Measurements from ENCODE around the gene KIF14.
"Not testable (repeated sequence)": the region's sequence is repeated elsewhere in the genome, so short reads cannot be mapped to it uniquely, and the experiment has no call there.

The KIF14 gene

GRCh38 chr1:200642481-200642880 lies 21.9 kb upstream of the KIF14 start:
- H3K9ac ChIP-seq (ENCODE audit: low read depth, low read length): no peak overlapping the region
- peaks cover 9% of the 10 kb centered on the region for H3K4me1 ChIP-seq (ENCODE audit: insufficient read depth, low read length)
- no peaks in the 10 kb centered on the region for H3K9me3 ChIP-seq (ENCODE audit: control insufficient read depth, insufficient read depth, low read length)
- peaks cover 9% of the 10 kb centered on the region; the same call in 1 of the 2 replicates for H3K36me3 ChIP-seq (ENCODE audit: insufficient read depth, low read length)

DNA sequence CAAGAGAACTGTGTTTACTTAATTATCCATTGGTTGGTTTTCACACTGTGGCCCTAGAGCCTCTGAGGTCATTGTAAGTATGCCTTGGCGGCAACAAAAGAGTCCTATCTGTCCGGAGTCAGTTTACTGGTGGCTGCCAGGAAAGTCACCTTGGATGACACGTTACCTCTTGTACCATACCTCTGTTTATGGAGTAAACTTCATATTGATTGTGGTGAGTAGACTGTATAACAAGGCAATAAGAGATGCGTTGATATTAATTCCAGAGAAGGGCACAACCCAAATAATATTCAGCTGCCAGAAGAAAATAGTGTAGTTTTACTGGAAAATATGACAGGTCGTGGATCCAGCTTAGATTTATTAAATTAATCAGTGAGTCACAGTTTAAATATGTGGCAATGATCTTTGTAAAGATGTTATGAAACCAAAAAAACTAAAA lies 20.4 kb upstream of the KIF14 start:
- Histone ChIP-seq H3K9me3 (ENCODE audit: control insufficient read depth, insufficient read depth, low read length) (no peaks in the 10 kb centered on the region), H3K9ac (ENCODE audit: low read depth, low read length) (no peak overlapping the region), H3K4me1 (ENCODE audit: insufficient read depth, low read length) (peaks cover 9% of the 10 kb centered on the region), H3K36me3 (ENCODE audit: insufficient read depth, low read length) (0 out of 2 replicates have a peak, but pooled peaks cover 3% of the 10 kb centered on the region)

- peaks cover 9% of the 10 kb centered on the region for H3K4me1 ChIP-seq (ENCODE audit: insufficient read depth, low read length)
- no peak overlapping the region for H3K9ac ChIP-seq (ENCODE audit: low read depth, low read length)
- 0 out of 2 replicates have a peak, but pooled peaks cover 3% of the 10 kb centered on the region for H3K36me3 ChIP-seq (ENCODE audit: insufficient read depth, low read length)
- no peaks in the 10 kb centered on the region for H3K9me3 ChIP-seq (ENCODE audit: control insufficient read depth, insufficient read depth, low read length)
Measured at GRCh38 chr1:200640373-200640962, 19.9 kb upstream of the KIF14 start.

GRCh38 chr1:200638073-200638472 lies 17.5 kb upstream of the KIF14 start:
- Histone ChIP-seq H3K4me1 (ENCODE audit: insufficient read depth, low read length) (peaks cover 9% of the 10 kb centered on the region), H3K36me3 (ENCODE audit: insufficient read depth, low read length) (no peaks in the 10 kb centered on the region), H3K9me3 (ENCODE audit: control insufficient read depth, insufficient read depth, low read length) (no peaks in the 10 kb centered on the region), H3K9ac (ENCODE audit: low read depth, low read length) (no peak overlapping the region)

GRCh38 chr1:200636681-200637080 lies 16.1 kb upstream of the KIF14 start:
- H3K4me1 ChIP-seq (ENCODE audit: insufficient read depth, low read length): peaks cover 9% of the 10 kb centered on the region
- no peak overlapping the region for H3K9ac ChIP-seq (ENCODE audit: low read depth, low read length)
- H3K9me3 ChIP-seq (ENCODE audit: control insufficient read depth, insufficient read depth, low read length): no peaks in the 10 kb centered on the region
- no peaks in the 10 kb centered on the region for H3K36me3 ChIP-seq (ENCODE audit: insufficient read depth, low read length)

DNA sequence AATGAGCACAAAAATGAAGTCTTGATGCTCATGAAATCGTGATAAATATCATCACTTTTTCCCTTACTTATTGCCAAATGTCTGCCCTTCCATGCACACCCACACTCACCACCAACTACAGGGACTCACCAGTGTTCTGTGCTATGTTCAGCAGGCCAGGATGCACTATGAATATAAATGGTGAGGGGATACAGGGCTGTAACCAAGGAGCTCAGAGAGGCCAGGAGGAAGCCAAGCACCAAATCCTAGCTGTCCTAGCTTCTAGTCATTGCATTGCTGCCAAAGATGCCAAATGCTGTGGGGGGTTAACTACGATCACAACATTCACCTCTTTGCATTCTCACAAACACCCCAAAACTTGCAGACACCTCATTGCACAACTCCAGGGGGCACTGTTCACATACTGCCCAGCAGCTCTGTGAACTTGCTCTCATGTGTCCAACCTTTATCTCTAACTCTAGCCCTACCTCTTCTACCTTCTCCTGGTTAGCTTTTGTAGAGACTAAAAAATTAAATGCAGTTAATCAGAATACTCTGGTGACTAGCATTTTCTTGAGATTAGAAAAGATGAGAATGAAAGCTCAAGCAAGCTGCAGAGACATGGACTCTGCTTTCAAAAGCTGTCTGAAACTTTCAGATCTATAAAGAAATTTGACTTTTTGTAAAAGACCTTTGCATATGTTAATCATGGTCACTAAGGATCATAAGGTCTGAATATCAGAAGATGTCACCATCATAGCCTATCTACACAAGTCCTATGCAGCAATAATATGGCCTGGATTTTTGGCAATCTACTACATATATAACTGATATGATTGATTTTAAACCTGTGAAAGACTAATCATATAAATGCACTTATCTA lies 13.9 kb upstream of the KIF14 start:
- Histone ChIP-seq H3K36me3 (ENCODE audit: insufficient read depth, low read length) (no peaks in the 10 kb centered on the region), H3K4me1 (ENCODE audit: insufficient read depth, low read length) (0 out of 2 replicates have a peak, but pooled peaks cover 3% of the 10 kb centered on the region), H3K9ac (ENCODE audit: low read depth, low read length) (no peak overlapping the region), H3K9me3 (ENCODE audit: control insufficient read depth, insufficient read depth, low read length) (no peaks in the 10 kb centered on the region)

DNA sequence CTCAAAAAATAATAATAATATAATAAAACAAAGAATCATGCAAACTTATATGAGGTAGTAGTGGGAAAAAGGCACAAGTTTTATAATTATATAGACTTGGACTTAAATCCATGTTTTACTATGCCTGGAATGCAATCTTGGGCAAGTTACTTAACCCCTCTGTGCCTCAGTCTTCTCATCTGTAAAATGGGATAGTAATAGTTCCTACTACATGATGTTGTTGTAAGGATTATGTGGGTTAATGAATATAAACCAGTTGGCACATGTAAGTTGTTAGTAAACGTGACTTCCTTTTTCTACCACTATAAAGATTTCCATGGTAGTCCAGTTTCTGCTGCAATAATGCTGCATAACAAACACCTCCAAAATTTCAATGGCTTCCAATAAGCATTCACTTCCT lies 10.8 kb upstream of the KIF14 start:
- Histone ChIP-seq H3K36me3 (ENCODE audit: insufficient read depth, low read length) (no peaks in the 10 kb centered on the region), H3K4me1 (ENCODE audit: insufficient read depth, low read length) (0 out of 2 replicates have a peak, but pooled peaks cover 3% of the 10 kb centered on the region), H3K9me3 (ENCODE audit: control insufficient read depth, insufficient read depth, low read length) (no peaks in the 10 kb centered on the region), H3K9ac (ENCODE audit: low read depth, low read length) (no peak overlapping the region)

- H3K36me3 ChIP-seq (ENCODE audit: insufficient read depth, low read length); H3K9me3 ChIP-seq (ENCODE audit: control insufficient read depth, insufficient read depth, low read length); H3K9ac ChIP-seq (ENCODE audit: low read depth, low read length); H3K4me1 ChIP-seq (ENCODE audit: insufficient read depth, low read length): not testable (repeated sequence)
Measured at GRCh38 chr1:200630515-200630899, 10.0 kb upstream of the KIF14 start.

DNA sequence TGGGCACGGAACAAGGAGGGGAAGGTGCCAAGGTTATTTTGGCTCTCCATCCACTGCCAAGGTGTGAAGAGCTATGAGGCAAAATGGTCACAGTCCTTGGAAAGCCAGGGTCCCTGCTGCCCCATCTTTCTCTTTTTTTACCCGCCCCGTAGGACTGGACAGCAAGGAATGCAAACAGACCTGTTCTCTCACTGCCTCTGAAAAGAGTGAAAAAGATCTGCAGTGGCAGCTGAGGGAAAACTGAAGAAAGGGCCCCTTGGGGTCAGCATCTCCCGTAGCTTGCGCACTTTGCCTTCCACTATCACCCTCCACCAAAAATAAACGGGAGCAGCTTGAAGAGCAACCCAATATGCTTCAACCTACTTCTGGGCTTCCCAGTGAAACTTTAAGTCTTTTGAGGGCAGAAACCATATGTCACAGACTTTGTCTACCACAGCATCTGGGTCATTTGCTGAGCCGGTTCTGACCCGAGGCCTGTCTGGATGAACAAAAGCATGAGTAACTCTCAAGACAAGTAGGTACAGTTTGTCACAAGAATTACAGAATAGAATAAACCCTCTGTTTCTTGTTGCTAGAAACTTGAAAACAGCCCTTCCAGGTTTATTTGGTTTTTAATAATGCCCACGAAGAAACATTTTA lies 9.4 kb upstream of the KIF14 start:
- H3K4me1 ChIP-seq (ENCODE audit: insufficient read depth, low read length): peaks cover 10% of the 10 kb centered on the region; the same call in 1 of the 2 replicates
- no peak overlapping the region for H3K9ac ChIP-seq (ENCODE audit: low read depth, low read length)
- H3K9me3 ChIP-seq (ENCODE audit: control insufficient read depth, insufficient read depth, low read length): no peaks in the 10 kb centered on the region
- no peaks in the 10 kb centered on the region for H3K36me3 ChIP-seq (ENCODE audit: insufficient read depth, low read length)

DNA sequence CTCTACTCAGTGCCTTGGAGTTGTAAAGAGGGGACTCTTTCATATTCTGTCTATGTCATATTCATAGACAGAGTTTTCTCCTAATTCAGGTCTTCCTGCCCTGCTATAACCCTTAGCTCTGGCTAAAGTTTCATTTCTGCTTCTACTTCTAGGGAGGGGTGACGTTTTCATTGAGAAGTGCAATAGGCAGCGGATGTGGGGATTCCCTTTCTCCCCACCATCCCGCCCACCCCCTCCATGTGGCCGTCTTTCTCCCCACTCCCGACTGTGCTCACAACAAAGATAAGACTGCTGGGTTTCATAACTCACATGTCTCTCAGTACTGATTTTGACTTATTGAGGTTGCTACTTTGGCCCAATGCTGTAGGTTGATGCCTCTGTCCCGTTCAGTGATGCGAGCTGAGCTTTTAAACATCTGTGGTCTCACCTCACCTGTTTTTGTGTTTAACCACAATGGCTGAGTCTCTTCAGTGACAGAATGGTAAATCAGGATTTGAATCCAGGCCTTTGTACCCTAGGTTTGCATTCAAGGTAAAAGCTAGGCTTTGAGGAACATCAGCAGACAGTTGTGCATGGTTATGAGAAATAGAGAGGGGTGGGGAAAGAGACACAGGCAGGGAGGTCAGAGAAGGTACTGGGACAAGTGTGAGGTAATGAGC lies 7.8 kb upstream of the KIF14 start:
- H3K9me3 ChIP-seq (ENCODE audit: control insufficient read depth, insufficient read depth, low read length): no peaks in the 10 kb centered on the region
- H3K9ac ChIP-seq (ENCODE audit: low read depth, low read length): no peak overlapping the region
- H3K36me3 ChIP-seq (ENCODE audit: insufficient read depth, low read length): no peaks in the 10 kb centered on the region
- H3K4me1 ChIP-seq (ENCODE audit: insufficient read depth, low read length): peaks cover 10% of the 10 kb centered on the region; the same call in 1 of the 2 replicates

GRCh38 chr1:200627575-200628222 lies 7.1 kb upstream of the KIF14 start:
- Histone ChIP-seq H3K36me3 (ENCODE audit: insufficient read depth, low read length) (no peaks in the 10 kb centered on the region), H3K9me3 (ENCODE audit: control insufficient read depth, insufficient read depth, low read length) (no peaks in the 10 kb centered on the region), H3K4me1 (ENCODE audit: insufficient read depth, low read length) (peaks cover 10% of the 10 kb centered on the region; the same call in 1 of the 2 replicates), H3K9ac (ENCODE audit: low read depth, low read length) (no peak overlapping the region)

DNA sequence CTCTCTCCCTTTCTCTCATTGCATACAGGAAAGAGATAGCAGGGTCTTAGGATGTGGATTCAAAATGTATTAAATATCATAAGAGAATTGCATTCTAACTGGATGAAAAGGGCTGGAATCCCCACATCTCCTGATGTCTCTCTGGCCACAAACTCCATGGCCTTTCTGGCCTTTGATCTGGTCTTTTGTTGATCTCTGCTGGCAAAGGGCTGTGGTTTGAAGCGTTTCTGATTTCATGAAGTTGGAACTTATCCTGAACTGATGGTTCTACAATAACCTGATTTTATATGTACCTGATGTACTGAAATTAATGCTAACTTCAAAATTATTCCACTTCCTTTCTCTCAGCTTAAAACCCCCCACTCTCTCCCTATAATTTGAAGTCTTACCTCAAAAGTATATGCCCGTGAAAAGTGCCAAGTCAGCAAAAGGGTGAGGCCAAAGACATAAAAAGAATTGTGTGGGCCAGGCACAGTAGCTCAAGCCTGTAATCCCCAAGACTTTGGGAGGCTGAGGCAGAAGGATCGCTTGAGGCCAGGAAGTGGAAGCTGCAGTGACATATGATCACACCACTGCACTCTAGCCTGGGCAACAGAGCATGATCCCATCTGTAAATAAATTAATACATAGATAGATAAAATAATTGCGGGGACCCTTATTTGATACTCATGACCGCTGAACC lies 6.4 kb upstream of the KIF14 start:
- Histone ChIP-seq H3K9ac (ENCODE audit: low read depth, low read length) (no peak overlapping the region), H3K36me3 (ENCODE audit: insufficient read depth, low read length) (no peaks in the 10 kb centered on the region), H3K9me3 (ENCODE audit: control insufficient read depth, insufficient read depth, low read length) (no peaks in the 10 kb centered on the region), H3K4me1 (ENCODE audit: insufficient read depth, low read length) (peaks cover 10% of the 10 kb centered on the region; the same call in 1 of the 2 replicates)

DNA sequence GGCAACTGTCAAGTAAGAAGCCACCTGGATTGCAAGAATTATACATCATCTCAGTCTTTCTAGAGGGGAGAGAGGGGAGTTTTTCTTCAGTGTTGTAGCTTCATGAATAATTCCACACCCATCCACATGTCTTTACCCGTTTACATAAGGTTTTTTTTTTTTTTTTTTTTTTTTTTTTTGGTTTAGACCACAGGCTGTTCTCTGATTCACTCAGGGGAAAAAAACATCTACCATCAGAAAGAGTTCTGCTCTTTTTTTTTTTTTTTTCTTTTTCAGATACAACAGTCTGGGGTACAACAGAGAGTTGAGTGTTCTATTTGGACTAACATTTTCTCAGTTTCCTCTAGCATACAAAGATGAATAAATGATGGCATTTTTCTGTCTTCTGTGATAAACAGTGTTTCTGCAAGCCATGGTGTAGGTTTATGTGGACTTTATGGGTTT lies 4.9 kb upstream of the KIF14 start:
- Histone ChIP-seq H3K9ac (ENCODE audit: low read depth, low read length) (no peak overlapping the region), H3K4me1 (ENCODE audit: insufficient read depth, low read length) (peaks cover 10% of the 10 kb centered on the region; the same call in 1 of the 2 replicates), H3K36me3 (ENCODE audit: insufficient read depth, low read length) (no peaks in the 10 kb centered on the region), H3K9me3 (ENCODE audit: control insufficient read depth, insufficient read depth, low read length) (no peaks in the 10 kb centered on the region)

All from ES-I3 (cell line).